Stimulated activated CD4-positive, alpha-beta T cell treated with anti-CD3 and anti-CD28 coated beads, Interleukin-15, amount 100 ng/mL, for 48 hours (primary cell): ENCODE measurements around the gene SP4.

ENCODE experiments used
- DNase-seq, 2 donors: peaks; one replicate each; pipeline ENCODE4 v3.0.0-alpha.2; 2020; ENCODE audit warnings: low read depth in 2 of 2

The SP4 gene

GRCh38 chr7:21427871-21428658, at the start of gene SP4:
TSS of gene SP4 (plus strand) at chr7:21428083. CDS start at chr7:21428252, 169 bp downstream.
- peak; percentile 89 to 93 for DNase-seq

- DNase-seq, result no peak
These were observed 44.4 kb upstream of the SP4 start for GRCh38 chr7:21383227-21384220.

- no peak for DNase-seq
These were observed 33.9 kb upstream of the SP4 start for GRCh38 chr7:21393937-21394336.

- DNase-seq, result no peak
These were observed 25.9 kb upstream of the SP4 start for GRCh38 chr7:21401944-21402343.

GRCh38 chr7:21407796-21408480, 19.9 kb upstream of the SP4 start:
- no peak for DNase-seq

GRCh38 chr7:21408481-21408820, 19.4 kb upstream of the SP4 start:
- no peak for DNase-seq

- no peak for DNase-seq
These were observed 15.5 kb upstream of the SP4 start for GRCh38 chr7:21412410-21412851.

GRCh38 chr7:21412957-21413356, 14.9 kb upstream of the SP4 start:
- DNase-seq, result no peak

GRCh38 chr7:21413502-21413901, 14.4 kb upstream of the SP4 start:
- no peak for DNase-seq

- DNase-seq, result no peak
These were observed 13.0 kb upstream of the SP4 start for GRCh38 chr7:21414795-21415393.

- no peak for DNase-seq
These were observed 10.2 kb upstream of the SP4 start for GRCh38 chr7:21417647-21418046.

- DNase-seq, result no peak
These were observed 5.1 kb upstream of the SP4 start for GRCh38 chr7:21422751-21423150.

- no peak for DNase-seq
These were observed 2.6 kb upstream of the SP4 start for GRCh38 chr7:21425290-21425689.

- DNase-seq, result no peak
These were observed 1.3 kb upstream of the SP4 start for GRCh38 chr7:21426286-21427181.

- DNase-seq, result peak; percentile 98
These were observed 557 bp upstream of the SP4 start for GRCh38 chr7:21427182-21427870.

GRCh38 chr7:21428659-21428941, 717 bp downstream of the SP4 start:
- no peak for DNase-seq

GRCh38 chr7:21429021-21429420, 1.1 kb downstream of the SP4 start:
- no peak for DNase-seq

- no peak for DNase-seq
These were observed 2.1 kb downstream of the SP4 start for GRCh38 chr7:21429786-21430574.

- no peak for DNase-seq
These were observed 2.7 kb downstream of the SP4 start for GRCh38 chr7:21430575-21430954.
